ENCODE data around the gene CD101.

DNA sequence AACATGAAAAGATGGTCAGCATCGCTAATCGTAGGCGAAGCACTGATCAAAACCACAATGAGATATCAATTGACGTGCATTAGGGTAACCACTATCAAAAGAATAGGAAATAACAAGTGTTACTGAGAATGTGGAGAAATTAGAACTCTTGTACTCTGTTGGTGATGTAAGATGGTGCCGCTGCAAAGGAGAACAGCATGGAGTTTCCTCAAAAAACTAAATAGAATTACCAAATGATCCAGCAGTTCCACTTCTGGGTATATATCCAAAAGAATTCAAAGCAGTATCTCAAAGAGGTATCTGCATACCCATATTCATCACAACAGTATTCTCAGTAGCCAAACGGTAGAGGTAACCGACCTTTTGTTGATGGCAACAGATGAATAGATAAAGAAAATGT, 8.3 kb upstream of the CD101 start:
- TF ChIP-seq SRF (IDR thresholded peaks at IDR 0.05; ENCODE audit: low read depth), result no peak
- TF ChIP-seq, protein P1, sequence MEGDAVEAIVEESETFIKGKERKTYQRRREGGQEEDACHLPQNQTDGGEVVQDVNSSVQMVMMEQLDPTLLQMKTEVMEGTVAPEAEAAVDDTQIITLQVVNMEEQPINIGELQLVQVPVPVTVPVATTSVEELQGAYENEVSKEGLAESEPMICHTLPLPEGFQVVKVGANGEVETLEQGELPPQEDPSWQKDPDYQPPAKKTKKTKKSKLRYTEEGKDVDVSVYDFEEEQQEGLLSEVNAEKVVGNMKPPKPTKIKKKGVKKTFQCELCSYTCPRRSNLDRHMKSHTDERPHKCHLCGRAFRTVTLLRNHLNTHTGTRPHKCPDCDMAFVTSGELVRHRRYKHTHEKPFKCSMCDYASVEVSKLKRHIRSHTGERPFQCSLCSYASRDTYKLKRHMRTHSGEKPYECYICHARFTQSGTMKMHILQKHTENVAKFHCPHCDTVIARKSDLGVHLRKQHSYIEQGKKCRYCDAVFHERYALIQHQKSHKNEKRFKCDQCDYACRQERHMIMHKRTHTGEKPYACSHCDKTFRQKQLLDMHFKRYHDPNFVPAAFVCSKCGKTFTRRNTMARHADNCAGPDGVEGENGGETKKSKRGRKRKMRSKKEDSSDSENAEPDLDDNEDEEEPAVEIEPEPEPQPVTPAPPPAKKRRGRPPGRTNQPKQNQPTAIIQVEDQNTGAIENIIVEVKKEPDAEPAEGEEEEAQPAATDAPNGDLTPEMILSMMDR (IDR thresholded peaks at IDR 0.05 in 2 of 3, conservative IDR thresholded peaks at IDR 0.05 in 1 of 3; ENCODE audit: borderline replicate concordance in 1 of 3, insufficient read depth in 1 of 3, low read depth in 2 of 3, low read length in 2 of 3), result no peak
